Measurements from ENCODE around the gene COBLL1. TPM values are rescaled to one million over a fixed set of nuclear protein-coding genes. Genes with fewer than 3 reads are reported as not detected.

Gene COBLL1
- total RNA-seq, 1 donor from 2014 or later, result 13.3 TPM

- TF ChIP-seq CTCF (IDR thresholded peaks at IDR 0.05), result no peak
- no peak for DNase-seq (ENCODE audit: low spot score in 2 of 2)
- Histone ChIP-seq H3K9me3 (no peaks in the 10 kb centered on the region), H3K36me3 (no peaks in the 10 kb centered on the region), H3K4me1 (peaks cover 0 to 16% of the 10 kb centered on the region in 2 donors), H3K27ac (peak overlapping the region in 1 of 2 donors; percentile 50), H3K4me3 (no peak overlapping the region), H3K27me3 (no peaks in the 10 kb centered on the region)
- intact Hi-C loops (cut with DNase I), result loop anchor here (2.0 kb wide), 1 partner anchor 21 kb away; no protein-coding TSS in a partner anchor
These were observed 83.5 kb downstream of the COBLL1 start for GRCh38 chr2:164757934-164758695.

GRCh38 chr2:164756773-164757172, 84.8 kb downstream of the COBLL1 start:
- intact Hi-C loops (cut with DNase I), result no loop called here
- Histone ChIP-seq H3K27me3 (no peaks in the 10 kb centered on the region), H3K27ac (no peak overlapping the region), H3K9me3 (no peaks in the 10 kb centered on the region), H3K4me1 (peaks cover 0 to 19% of the 10 kb centered on the region in 2 donors), H3K4me3 (no peak overlapping the region), H3K36me3 (no peaks in the 10 kb centered on the region)
- no peak for DNase-seq (ENCODE audit: low spot score in 2 of 2)
- TF ChIP-seq CTCF (IDR thresholded peaks at IDR 0.05), result no peak

- Histone ChIP-seq H3K27ac (peak overlapping the region in 1 of 2 donors; percentile 37), H3K27me3 (no peaks in the 10 kb centered on the region), H3K4me3 (no peak overlapping the region), H3K4me1 (peaks cover 0 to 19% of the 10 kb centered on the region in 2 donors), H3K36me3 (no peaks in the 10 kb centered on the region), H3K9me3 (no peaks in the 10 kb centered on the region)
- TF ChIP-seq CTCF (IDR thresholded peaks at IDR 0.05), result no peak
- intact Hi-C loops (cut with DNase I), result no loop called here
- no peak for DNase-seq (ENCODE audit: low spot score in 2 of 2)
These were observed 85.7 kb downstream of the COBLL1 start for GRCh38 chr2:164755952-164756351.

GRCh38 chr2:164754157-164755093, 87.2 kb downstream of the COBLL1 start:
- Histone ChIP-seq H3K4me3 (no peak overlapping the region), H3K4me1 (peaks cover 0 to 19% of the 10 kb centered on the region in 2 donors), H3K36me3 (no peaks in the 10 kb centered on the region), H3K27me3 (no peaks in the 10 kb centered on the region), H3K9me3 (no peaks in the 10 kb centered on the region), H3K27ac (no peak overlapping the region)
- TF ChIP-seq CTCF (IDR thresholded peaks at IDR 0.05), result no peak
- no peak for DNase-seq (ENCODE audit: low spot score in 2 of 2)
- intact Hi-C loops (cut with DNase I), result no loop called here

- TF ChIP-seq CTCF (IDR thresholded peaks at IDR 0.05), result no peak
- Histone ChIP-seq H3K27ac (no peak overlapping the region), H3K36me3 (no peaks in the 10 kb centered on the region), H3K4me3 (no peak overlapping the region), H3K9me3 (no peaks in the 10 kb centered on the region), H3K27me3 (no peaks in the 10 kb centered on the region), H3K4me1 (peaks cover 0 to 15% of the 10 kb centered on the region in 2 donors)
- no peak for DNase-seq (ENCODE audit: low spot score in 2 of 2)
- intact Hi-C loops (cut with DNase I), result no loop called here
These were observed 88.7 kb downstream of the COBLL1 start for GRCh38 chr2:164752956-164753355.
